ENCODE measurements around the gene CHD6.

CHD6 gene

DNA sequence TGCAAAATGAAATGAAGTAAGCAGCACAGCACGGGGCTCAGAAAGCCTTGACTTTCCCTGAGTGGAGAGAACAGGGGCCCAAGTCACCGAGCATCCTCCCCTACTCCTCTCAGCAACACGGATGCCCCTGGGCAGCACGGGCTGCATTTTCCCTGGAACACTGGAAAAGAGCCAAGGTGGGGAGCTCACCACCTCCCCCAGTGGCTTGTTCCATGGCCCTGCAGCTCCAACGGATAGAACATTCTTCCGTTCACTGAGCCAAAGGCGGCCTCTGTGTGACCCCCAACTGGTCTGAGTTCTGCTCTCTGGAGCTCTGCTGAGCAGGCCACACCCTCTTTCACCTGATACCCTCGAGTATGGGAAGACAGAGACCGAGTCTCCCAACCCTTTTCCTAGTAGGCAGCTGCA is 230.7 kb downstream of the CHD6 start:
- no peak for DNase-seq

DNA sequence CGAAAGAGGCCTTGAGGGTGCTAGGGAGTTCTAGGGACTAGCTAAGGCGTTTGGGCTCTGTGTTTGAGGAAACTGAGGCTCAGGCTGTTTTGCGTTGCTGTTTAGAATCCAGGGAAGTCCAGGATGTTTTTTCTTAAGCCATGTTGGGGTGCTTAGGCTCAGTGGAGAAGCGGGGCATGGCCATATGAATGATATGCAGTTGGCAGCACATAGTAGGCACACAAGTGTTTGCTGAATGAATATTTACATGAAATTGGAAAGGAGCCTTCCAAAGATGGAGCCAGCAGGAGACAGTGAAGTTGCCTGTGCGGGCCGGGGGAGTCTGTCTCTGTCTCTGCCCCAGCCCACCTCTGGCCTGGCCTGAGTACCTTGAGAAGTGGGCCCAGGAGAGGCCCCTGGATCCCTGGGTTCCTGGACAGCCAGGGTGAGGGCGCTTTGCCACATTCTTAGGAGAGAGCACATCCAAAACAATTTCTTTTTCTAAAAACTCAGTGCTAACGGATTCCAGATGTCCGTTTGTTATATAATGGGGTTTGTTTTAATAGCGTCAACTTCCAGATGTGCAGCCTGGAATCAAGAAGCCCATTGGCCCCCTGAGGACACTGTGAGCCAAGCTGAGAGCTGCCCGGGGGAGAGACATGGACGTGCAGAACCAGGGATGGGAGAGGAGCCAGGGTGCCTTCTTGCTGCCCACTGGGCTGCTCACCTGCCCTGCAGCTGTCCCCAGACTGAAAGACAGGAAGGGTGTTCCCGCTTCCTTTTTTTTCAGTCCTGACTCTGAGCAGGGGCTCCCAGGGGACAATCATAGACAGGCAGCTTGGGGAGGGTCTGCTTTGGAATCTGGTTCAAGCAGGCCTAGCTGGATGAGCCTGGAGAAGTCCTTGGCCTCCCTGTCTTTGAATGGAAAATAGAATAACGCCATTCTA is 231.4 kb downstream of the CHD6 start:
- DNase-seq: no peak

DNA sequence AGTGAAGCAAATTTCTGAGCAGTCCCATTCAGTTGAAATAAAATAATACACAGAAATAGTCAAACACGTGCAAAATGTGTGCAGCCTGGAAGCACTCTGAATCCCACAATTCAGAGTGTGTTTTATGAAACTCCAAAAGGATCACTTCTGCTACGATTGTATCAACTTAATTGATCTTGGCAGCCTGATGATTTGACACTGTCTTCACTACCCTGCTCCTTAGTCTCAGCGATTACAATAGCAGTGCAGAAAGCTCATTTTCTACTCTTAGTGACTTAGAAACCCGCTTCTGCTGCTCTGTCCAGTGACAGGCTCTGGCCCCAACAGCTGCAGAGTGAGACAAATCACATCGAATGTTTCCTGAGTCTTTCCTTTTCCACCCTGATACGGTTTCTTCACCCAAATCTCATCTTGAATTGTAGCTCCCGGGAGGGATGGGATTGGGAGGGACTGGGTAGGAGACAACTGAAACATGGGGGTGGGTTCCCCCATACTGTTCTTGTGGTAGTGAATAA is 235.3 kb downstream of the CHD6 start:
- no peak for DNase-seq

DNA sequence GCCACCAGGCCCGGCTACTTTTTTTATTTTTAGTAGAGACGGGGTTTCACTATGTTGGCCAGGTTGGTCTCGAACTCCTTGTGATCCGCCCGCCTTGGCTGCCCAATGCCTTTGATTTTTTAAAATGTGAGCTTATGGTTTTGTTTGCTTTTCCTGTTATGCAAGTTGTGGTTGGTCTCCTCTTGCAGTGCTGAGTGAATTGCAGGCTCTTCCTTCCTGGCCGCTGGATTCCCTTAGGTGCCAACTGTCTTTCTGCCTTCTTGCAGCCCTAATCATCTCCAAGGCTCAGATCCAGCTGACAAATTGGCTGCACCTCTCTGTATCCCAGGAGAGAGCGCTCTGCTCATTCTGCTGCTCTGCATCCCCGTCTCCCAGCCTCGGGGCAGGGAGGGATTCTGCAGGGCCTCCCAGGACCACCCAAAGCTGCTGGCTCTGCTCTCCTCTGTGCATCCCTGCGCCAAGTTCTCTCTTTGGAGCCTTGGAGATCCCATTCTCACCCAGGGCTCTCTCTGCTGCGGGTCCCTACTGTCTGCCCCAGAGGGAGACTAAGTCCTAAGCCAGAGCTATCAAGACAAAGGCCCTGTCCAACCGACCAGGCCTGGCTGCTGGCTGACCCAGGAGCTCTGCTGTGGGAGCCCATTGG is 237.5 kb downstream of the CHD6 start:
- no peak for DNase-seq

DNA sequence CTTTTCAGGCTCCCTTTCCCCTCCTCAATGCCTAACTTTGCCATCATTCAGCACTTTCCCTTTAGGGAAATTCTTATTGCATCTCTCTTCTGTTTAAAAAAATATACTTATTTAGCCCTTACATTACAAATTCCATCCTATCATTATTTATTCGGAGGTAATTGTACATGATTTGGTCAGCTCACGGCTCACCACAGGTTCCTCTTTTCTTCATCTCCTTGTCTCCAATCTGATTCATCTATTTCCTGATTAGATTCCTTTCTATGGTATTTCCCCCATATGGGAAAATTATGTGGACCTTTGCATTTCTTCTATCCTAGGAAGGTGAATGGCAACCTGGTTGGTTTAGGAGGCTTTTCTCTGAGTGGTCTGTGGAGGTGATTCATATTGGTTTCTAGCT is 238.6 kb downstream of the CHD6 start:
- no peak for DNase-seq

DNA sequence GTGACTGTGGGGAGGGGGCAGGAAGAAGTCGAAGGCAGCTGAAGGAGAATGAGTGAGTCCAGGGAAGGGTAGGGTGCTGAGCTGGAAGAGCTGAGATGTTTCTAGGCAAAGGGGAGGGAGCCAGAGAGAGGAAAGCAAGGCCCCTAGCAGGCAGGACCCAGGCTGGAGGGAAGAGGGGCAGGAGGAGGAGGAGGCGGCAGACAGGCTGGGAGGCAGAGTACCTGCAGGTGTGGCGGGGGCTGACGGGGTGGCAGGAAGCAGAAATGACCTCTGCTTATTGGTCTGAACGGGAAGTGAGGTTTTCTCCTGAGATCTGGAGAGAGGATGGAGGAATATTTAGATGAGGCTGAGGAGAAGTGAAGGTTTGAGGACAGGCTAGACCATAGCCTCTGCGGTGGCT is 240.9 kb downstream of the CHD6 start:
- DNase-seq: no peak

DNA sequence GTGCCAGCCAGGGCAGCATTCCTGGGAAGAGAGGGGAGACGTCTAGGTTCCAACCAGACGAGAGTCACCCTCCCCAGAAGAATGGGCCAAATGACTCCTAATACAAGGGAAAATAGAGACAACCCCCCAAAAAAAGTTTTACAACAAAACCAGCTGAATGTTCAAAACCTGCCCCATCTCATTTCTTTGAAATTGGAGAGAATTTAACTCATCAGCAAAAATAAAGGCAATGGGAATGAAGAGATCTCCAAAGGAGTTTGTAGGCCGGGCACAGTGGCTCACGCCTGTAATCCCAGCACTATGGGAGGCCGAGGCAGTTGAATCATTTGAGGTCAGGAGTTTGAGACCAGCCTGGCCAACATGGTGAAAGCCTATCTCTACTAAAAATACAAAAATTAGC is 241.8 kb downstream of the CHD6 start:
- DNase-seq: no peak

DNA sequence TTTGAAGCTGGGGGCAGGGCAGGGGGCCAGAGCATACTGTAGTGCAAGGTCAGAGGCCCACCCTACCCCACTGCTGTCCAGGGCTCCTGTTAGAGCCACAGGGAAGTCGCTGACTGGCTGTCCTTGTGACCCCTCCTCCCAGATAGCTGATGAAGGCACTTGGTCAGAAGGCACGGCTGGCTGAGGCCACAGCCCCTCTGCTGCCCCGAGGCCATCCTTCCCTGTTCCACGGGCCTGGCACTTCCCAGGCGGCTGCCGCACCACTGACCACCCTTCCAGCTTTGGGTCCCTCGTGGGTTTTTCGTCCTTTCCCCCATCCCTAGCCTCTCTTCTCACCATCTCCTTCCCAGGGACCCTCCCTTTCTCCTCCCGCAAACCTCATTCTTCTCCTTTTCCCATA is 242.3 kb downstream of the CHD6 start:
- no peak for DNase-seq

DNA sequence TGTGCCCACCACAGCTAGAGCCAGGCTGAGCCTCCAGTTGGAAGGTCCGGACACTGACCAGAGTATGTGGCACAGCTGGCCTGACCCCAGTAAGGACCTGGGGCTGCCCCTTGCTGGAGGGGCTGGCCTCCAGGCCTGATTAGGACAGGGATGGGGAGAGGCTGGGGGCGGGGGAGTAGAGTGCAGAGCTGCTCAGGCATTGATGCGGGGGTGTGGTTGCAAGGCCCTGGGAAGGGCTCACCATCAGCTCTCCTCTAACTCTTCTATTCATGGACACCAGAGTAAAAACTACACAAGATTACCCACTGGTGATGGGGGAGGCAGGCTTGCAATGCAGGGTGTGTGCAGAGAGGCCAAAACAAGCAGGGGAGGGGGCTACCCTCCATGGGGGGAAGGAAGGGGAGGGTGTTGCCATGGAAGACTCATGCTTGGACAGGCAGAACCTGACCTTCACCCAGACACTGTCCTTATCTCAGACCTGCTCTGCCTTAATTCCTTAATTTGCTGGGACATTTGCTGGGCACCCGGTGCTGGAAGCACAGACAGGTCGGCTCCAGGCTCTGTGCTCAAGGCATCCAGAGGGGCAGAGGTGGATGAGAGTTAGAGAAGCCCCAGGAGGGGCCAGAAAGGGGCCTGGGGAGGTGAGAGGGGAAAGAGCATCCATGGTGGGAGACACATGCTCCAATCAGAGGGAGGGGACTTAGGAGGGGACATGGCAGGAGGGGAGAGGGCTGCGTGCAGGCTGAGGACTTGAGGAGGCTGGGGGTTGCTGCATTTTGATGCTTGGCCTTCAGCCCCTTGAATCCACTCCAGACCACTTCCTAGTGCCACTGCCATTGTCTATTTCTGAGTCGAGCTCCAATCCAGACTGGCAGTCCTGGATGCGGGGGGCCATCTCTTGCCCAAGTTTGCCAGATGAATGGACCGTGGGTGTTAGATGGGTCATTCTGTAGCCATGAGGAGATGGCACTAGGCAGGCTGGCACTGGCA is 244.0 kb downstream of the CHD6 start:
- no peak for DNase-seq

DNA sequence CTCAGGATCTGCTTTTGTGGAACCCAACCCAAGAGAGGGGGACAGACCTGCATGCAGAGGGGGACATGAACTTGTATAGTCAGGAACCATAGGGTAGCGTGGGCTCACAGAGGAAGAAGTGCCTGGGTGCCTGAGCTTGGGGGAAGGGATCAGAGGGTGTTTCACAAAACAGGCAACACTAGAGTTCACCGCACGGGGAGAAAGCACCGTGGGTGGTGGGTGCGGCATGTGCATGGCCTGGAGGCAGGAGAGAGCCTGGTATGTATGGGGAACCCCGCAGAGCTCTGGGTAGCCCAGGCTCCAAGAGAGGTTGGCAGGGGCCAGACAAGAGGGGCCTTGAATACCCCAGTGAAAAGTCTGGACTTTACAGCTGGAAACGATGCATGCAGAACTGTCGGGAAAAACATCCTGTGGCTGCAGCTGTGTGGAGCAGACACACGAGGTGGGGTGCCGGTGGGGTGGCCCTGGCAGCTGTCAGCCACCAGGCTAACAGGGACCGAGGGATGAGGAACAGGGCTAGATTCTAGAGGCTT is 244.9 kb downstream of the CHD6 start:
- DNase-seq: no peak

DNA sequence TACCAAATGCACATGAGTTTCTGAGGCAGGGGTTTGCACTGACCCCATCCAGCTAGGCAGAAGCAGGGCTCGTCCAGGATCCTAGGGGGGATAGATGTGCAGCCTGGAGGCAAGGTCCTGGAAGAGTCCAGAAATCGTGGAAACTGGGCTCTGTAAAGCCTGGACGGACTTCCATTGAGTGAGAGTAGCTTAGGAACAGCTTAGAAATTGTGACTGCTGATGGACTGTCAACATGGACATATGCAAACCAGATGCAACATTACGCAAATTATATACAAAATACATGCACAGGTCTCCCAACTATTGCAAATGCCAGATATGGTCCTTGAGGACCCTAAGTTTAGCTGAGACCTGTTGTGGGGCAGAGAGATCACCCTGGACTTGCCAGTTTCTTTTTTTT is 246.8 kb downstream of the CHD6 start:
- no peak for DNase-seq

DNA sequence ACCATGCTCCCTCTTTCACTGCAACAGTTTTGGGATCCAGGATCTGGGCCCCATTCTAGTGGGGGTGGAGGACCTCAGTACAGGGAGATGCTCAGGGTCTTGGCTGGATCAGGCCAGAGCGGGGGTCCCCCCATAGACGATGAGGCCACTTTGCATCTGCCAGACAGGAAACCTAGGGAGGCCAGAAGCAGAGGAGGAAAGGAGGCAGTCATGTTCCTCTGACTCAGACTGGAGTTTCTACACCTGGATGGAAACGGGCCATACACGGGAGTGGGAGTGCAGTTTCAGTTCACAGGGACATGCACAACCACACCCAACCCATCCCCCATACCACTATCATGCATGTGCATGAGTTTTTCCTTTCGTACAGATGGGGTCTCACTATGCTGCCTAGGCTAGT is 248.0 kb downstream of the CHD6 start:
- DNase-seq: no peak

DNA sequence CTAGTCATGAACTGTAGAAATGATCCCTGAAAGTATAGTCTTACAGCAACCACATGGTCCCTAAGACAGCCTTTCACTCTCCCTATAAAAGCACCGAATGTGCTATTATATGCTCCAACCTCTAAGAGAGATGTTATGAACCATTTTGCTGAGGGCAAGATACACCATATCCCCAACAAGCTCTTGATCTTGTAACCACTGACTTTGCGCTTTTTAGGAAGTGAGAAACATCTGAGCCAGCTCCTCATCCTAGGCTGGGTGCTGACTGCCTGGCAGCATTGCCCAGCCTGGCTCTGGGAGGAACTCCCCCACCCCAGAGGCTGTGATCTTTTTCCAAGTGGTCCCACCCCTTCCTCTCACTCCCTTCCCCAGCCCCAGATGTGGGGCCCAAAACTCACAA is 248.5 kb downstream of the CHD6 start:
- DNase-seq: no peak

DNA sequence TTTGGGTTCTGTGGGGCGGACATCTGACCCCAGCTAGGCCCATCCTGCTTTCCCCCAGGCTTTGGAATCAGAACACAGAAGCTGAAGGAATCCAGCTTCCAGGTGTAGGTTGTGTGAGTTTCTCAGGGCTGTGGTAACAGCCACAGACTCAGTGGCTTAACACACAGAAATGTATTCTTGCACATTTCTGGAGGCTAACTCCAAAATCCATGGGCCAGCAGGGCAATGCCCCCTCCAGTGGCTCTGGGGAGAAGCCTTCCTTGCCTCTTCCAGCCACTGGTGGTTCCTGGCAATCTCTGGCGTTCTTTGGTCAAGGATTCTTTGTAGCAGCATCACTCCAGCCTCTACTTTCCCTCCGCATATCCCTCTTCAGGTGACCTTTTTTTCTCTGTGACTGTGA is 250.2 kb downstream of the CHD6 start:
- DNase-seq: no peak

DNA sequence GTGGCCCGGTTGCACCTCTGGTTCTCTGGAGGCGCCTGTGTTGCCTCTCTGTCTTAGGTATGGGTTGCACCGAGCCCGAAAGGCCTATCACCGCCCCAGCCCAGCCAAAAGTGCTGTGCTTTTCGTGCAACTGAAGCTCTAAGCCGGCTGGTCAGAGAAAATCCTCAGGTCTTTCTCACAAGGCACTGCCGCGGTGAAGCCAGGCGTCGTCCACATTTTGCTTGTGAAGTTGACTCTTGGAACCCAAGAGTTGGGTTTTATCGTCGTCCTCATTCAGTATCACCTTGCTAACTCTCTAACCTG is 250.8 kb downstream of the CHD6 start:
- no peak for DNase-seq

DNA sequence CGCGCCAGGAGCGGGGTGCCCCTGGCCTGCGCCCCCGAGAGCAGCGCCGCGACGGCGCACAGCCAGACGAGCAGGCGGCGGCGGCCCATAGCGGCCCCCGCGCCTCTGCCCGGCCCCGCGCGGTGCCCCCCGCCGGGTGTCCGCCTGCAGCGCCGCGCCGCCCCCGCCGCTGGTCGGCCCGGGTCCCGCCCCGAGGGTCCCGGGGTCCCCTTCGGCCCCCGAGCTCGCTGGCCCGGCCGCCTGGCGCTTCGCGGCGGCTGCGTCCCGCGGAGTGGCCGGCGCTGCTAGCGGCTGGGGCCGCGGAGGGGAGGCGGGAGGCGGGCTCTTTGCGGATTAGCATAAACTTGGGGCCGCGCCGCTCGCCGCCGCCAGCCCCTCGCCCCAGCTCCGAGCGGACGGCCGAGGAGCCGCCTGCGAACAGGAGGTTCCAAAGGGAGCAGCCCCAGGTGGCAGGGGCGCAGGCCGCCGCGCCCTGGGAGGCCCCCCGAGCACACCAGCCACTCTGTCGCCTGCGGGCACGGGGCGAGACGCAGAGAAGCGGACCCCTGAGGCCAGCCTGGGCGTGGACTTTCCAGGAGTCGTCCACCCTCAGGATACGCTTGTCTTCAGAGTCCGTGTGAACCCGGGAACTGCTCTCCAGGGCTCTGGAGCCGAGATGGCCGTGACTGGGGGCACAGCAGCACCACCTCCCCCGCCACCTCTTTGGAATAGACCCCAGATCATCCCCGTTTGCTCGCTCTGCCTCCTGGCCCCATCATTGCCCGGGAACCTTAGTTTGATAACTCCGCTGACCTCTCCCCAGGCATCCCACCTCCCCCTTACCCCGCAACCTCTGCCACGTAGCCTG is 251.4 kb downstream of the CHD6 start, which contains the start of gene EMILIN3:
TSS of gene EMILIN3 (minus strand) at position 273 of the 847 bp plus-strand sequence. CDS start at position 89, 184 bp downstream.
- no peak for DNase-seq

DNA sequence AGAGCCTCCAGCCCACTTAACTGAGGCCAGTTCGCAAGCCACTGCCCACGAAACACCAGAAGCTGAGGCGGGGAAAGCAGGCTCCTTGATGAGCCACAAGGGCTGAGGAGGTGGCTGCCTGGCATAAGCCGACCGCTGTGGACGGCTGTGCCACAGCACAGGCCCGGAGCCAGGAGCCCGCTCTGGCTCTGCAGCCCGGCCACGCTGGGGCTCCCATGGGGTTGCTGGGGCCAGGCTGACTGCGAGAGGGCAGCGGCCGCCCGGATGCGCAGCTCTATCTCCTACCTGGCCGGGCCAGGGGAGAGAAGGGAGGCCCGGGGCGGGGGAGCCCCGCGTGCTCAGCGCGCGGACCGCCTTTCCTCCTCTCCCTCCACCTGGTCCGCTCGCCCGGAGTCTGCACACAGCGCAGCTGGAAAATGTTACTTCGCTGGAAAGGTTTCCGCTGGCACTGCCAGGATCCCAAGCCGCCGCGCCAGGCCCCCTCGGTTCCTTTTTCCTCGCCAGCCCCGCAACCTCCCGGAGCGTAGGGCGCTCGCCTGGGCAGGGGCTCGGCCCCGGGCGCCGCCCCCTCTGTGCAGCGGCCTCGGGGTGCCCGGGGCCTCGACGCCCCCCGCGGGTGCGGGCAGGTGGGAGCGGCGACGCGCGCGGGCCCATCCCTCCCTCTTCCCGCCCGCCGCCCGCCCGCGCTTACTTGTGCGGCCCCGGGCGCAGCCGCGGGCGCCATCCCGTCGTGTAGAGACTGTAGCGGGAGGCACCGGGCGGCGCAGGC is 252.2 kb downstream of the CHD6 start:
- DNase-seq: no peak

DNA sequence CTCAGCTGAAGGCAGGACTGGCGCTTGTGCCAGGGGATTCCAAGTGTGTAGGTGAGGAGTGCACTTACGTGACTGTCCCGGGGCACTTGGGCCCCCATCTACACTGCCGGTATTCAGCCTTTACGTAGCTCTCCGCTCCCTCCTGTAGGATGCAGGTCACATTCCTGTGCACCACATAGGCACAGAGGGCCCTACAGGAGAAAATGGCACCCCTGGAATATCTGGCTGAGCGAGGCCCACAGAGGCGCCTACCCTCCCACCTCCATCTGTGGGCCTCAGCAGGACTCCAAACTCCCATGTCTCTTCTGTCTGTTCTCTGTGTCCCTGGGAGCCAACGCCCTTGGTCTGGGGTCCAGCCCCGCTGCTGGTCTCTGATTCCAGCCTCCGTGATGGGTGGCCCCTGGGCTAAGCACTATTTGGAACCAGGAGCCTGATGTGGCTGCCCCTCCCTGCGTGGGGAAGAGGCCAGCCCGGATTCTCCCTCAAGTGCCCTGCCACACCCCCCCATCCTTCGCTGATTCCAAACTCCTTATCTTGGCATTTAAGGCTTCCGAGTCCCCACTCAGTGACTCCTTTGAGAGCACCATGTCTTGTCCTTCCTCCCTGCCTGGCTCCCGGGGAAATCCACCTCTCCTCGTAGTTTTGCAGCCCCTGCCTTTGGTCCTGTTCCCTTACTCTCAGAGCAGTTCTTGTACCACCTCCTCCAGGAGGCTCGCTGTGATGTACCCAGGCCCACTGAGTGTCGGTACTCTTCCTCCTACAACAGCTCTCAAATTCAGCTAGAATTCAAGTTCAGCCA is 253.0 kb downstream of the CHD6 start:
- no peak for DNase-seq

DNA sequence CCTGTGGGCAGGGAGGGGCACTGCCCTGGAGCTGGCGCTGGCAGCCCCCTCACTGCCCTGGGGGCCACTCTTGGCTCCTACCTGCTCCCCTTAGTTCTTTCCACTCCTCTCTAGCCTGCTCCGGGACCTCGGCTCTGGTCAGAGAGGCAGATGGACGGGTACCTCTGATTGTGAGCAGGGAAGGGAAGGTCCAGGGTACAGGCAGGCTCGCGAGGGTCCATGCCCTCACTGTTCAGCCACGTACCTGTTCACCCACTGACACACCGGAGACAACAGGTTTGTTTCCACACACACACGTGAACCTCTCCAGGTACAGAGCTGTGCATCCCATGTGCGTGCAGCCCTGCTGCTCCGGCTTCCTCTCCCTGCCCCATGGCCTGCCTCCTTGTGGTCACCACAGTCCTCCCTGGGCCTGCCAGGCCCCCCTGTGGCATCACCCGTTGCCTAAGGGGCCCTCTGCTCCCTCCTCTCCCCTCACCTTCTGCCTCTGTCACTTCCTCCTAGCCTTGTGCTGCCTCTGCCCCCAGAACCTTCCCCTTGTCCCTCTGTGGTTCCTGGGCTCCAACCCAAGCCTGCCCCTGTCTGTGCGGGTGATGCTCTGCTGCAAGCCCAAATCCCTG is 253.8 kb downstream of the CHD6 start:
- DNase-seq: no peak

DNA sequence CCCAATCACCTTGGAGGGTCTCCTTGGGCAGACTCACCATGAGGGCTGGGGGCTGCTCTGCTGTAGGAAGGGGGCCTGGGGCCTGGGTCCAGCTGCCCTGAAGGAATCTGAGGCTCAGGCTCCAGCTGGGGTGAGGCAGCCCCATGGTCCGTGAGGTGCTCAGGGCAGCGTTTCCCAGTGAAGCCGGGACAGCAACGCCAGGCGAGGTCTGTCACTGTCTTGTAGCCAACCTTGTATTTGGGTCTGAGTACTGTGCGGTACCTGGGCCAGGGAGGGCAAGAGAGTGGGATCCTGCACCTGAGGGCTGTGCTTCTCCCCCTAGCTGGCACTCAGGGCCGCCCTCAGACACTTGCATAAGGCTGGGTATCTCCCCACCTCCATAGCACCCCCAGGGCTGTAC is 254.6 kb downstream of the CHD6 start:
- DNase-seq: no peak
